ENCODE results near the gene NXN. TPM values are rescaled to one million over a fixed set of nuclear protein-coding genes. Genes with fewer than 3 reads are reported as not detected.
"Not testable (repeated sequence)": the region's sequence is repeated elsewhere in the genome, so short reads cannot be mapped to it uniquely, and the experiment has no call there.

The NXN gene
- polyA plus RNA-seq, 1 donor from 2014 or later, result 14.8 TPM

DNA sequence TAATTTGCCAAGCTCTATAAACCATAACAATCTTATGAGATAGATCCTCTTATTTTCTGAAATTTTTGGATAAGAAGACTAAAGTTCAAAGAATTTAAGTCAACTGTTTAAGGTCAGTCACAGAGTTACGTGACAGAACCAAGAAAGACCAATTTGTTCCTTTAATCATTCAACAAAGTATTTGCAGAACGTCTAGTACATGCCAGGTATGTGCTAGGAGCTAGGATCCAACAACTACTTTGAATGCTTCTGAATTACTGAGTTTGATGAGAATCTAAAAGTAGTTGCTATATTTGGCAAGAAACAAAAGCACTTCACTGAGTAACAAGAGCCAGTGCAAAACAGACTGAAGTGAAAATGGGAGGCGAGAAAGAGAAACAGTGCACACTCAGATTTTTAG lies 212.5 kb downstream of the NXN start:
- no peaks in the 10 kb centered on the region for H3K27me3 ChIP-seq (ENCODE audit: insufficient read depth, low read depth, low read length)
- no peaks in the 10 kb centered on the region for H3K9me3 ChIP-seq (ENCODE audit: low read length)
- H3K36me3 ChIP-seq (ENCODE audit: insufficient read depth, low read length), result peaks cover 6% of the 10 kb centered on the region
- no peaks in the 10 kb centered on the region for H4K20me1 ChIP-seq (ENCODE audit: insufficient read depth)
- no peak overlapping the region for H3K4me3 ChIP-seq (ENCODE audit: low read length)
- no peak overlapping the region for H3K9ac ChIP-seq (ENCODE audit: low read length)
- no peaks in the 10 kb centered on the region for H3K79me2 ChIP-seq (replicated peaks; ENCODE audit: insufficient read depth, low read length)
- no peaks in the 10 kb centered on the region for H3F3A ChIP-seq (ENCODE audit: insufficient read depth, low read length, poor library complexity, severe bottlenecking)
- H3K9me2 ChIP-seq (ENCODE audit: insufficient read depth, low read length), result no peaks in the 10 kb centered on the region
- H3K4me2 ChIP-seq (ENCODE audit: low read length), result no peak overlapping the region
- no peak overlapping the region for H3K27ac ChIP-seq (ENCODE audit: low read length)
- no peak overlapping the region for H2AFZ ChIP-seq (ENCODE audit: low read depth, low read length)
- no peak for TF ChIP-seq EP300 (conservative IDR thresholded peaks at IDR 0.05; ENCODE audit: poor library complexity, severe bottlenecking)
- no peak for TF ChIP-seq TAF1 (IDR thresholded peaks at IDR 0.05; ENCODE audit: low read depth)
- TF ChIP-seq, protein P1, sequence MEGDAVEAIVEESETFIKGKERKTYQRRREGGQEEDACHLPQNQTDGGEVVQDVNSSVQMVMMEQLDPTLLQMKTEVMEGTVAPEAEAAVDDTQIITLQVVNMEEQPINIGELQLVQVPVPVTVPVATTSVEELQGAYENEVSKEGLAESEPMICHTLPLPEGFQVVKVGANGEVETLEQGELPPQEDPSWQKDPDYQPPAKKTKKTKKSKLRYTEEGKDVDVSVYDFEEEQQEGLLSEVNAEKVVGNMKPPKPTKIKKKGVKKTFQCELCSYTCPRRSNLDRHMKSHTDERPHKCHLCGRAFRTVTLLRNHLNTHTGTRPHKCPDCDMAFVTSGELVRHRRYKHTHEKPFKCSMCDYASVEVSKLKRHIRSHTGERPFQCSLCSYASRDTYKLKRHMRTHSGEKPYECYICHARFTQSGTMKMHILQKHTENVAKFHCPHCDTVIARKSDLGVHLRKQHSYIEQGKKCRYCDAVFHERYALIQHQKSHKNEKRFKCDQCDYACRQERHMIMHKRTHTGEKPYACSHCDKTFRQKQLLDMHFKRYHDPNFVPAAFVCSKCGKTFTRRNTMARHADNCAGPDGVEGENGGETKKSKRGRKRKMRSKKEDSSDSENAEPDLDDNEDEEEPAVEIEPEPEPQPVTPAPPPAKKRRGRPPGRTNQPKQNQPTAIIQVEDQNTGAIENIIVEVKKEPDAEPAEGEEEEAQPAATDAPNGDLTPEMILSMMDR (IDR thresholded peaks at IDR 0.05; ENCODE audit: poor library complexity, severe bottlenecking), result no peak
- no peak for TF ChIP-seq RAD21 (conservative IDR thresholded peaks at IDR 0.05)
- TF ChIP-seq EZH2 (IDR thresholded peaks at IDR 0.05; ENCODE audit: borderline replicate concordance, insufficient read depth, low read length, poor library complexity, severe bottlenecking), result no peak
- TF ChIP-seq SMC3 (conservative IDR thresholded peaks at IDR 0.05; ENCODE audit: poor library complexity), result no peak

DNA sequence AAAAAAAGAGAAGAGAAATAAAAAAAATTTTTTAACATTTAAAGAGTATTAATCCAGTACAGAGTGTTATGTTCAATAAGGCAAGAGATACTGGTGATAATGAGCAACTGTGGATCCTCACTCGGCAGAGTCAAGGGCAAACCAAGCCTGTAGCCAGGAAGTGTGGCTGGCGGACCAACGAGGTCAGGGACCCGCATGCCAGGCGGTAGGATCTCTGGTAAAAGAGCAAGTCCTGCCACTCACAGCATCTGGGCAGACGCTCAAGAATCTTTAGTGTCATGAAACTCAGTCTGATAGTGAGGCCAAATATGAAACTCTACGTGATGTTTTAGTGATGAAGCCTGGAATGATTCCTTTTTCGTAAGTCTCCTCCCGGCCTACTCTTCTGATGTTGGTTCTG lies 219.2 kb downstream of the NXN start:
- Histone ChIP-seq H3K79me2 (replicated peaks; ENCODE audit: insufficient read depth, low read length) (no peaks in the 10 kb centered on the region), H3K27me3 (ENCODE audit: insufficient read depth, low read depth, low read length) (no peaks in the 10 kb centered on the region), H2AFZ (ENCODE audit: low read depth, low read length) (no peak overlapping the region), H3K4me3 (ENCODE audit: low read length) (no peak overlapping the region), H3K9me3 (ENCODE audit: low read length) (no peaks in the 10 kb centered on the region), H3F3A (ENCODE audit: insufficient read depth, low read length, poor library complexity, severe bottlenecking) (no peaks in the 10 kb centered on the region), H3K27ac (ENCODE audit: low read length) (no peak overlapping the region), H4K20me1 (ENCODE audit: insufficient read depth) (no peaks in the 10 kb centered on the region), H3K4me2 (ENCODE audit: low read length) (no peak overlapping the region), H3K9me2 (ENCODE audit: insufficient read depth, low read length) (no peaks in the 10 kb centered on the region), H3K9ac (ENCODE audit: low read length) (no peak overlapping the region), H3K36me3 (ENCODE audit: insufficient read depth, low read length) (no peaks in the 10 kb centered on the region)
- TF ChIP-seq MXI1 (conservative IDR thresholded peaks at IDR 0.05; ENCODE audit: poor library complexity, severe bottlenecking), result no peak
- no peak for TF ChIP-seq TAF1 (IDR thresholded peaks at IDR 0.05; ENCODE audit: low read depth)
- no peak for TF ChIP-seq RAD21 (conservative IDR thresholded peaks at IDR 0.05)
- no peak for TF ChIP-seq EZH2 (IDR thresholded peaks at IDR 0.05; ENCODE audit: borderline replicate concordance, insufficient read depth, low read length, poor library complexity, severe bottlenecking)

DNA sequence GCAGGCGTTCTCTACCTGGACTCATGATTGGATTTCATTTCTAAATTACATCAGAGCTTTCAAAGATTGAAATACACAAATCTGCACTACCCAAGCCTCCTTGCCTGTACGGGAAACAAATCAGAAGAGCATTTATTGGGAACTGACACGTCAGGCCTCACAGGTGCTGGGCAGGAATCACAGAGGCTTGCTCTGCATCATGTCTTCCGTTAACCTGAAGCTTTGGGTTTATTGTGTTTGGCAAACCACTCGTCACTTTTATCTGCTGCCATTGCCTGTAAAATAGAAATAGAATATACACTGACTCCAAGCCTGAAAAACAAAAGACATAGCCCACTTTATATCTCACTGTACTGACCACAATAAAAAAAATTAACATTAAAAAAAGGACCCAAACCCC lies 219.6 kb downstream of the NXN start:
- H3K27me3 ChIP-seq (ENCODE audit: insufficient read depth, low read depth, low read length), result no peaks in the 10 kb centered on the region
- no peak overlapping the region for H3K4me2 ChIP-seq (ENCODE audit: low read length)
- no peaks in the 10 kb centered on the region for H3K9me2 ChIP-seq (ENCODE audit: insufficient read depth, low read length)
- H3K9ac ChIP-seq (ENCODE audit: low read length), result no peak overlapping the region
- no peak overlapping the region for H3K4me3 ChIP-seq (ENCODE audit: low read length)
- no peaks in the 10 kb centered on the region for H3K9me3 ChIP-seq (ENCODE audit: low read length)
- no peaks in the 10 kb centered on the region for H4K20me1 ChIP-seq (ENCODE audit: insufficient read depth)
- TF ChIP-seq, protein P1 (IDR thresholded peaks at IDR 0.05; ENCODE audit: poor library complexity, severe bottlenecking), result no peak
- TF ChIP-seq MXI1 (conservative IDR thresholded peaks at IDR 0.05; ENCODE audit: poor library complexity, severe bottlenecking), result no peak
- no peak for TF ChIP-seq POLR2AphosphoS5 (IDR thresholded peaks at IDR 0.05)
- TF ChIP-seq TAF1 (IDR thresholded peaks at IDR 0.05; ENCODE audit: low read depth), result no peak
- TF ChIP-seq EP300 (conservative IDR thresholded peaks at IDR 0.05; ENCODE audit: poor library complexity, severe bottlenecking), result no peak
- no peak for TF ChIP-seq RAD21 (conservative IDR thresholded peaks at IDR 0.05)
- no peak for TF ChIP-seq SMC3 (conservative IDR thresholded peaks at IDR 0.05; ENCODE audit: poor library complexity)
- no peak for TF ChIP-seq EZH2 (IDR thresholded peaks at IDR 0.05; ENCODE audit: borderline replicate concordance, insufficient read depth, low read length, poor library complexity, severe bottlenecking)
- TF ChIP-seq, protein P2, sequence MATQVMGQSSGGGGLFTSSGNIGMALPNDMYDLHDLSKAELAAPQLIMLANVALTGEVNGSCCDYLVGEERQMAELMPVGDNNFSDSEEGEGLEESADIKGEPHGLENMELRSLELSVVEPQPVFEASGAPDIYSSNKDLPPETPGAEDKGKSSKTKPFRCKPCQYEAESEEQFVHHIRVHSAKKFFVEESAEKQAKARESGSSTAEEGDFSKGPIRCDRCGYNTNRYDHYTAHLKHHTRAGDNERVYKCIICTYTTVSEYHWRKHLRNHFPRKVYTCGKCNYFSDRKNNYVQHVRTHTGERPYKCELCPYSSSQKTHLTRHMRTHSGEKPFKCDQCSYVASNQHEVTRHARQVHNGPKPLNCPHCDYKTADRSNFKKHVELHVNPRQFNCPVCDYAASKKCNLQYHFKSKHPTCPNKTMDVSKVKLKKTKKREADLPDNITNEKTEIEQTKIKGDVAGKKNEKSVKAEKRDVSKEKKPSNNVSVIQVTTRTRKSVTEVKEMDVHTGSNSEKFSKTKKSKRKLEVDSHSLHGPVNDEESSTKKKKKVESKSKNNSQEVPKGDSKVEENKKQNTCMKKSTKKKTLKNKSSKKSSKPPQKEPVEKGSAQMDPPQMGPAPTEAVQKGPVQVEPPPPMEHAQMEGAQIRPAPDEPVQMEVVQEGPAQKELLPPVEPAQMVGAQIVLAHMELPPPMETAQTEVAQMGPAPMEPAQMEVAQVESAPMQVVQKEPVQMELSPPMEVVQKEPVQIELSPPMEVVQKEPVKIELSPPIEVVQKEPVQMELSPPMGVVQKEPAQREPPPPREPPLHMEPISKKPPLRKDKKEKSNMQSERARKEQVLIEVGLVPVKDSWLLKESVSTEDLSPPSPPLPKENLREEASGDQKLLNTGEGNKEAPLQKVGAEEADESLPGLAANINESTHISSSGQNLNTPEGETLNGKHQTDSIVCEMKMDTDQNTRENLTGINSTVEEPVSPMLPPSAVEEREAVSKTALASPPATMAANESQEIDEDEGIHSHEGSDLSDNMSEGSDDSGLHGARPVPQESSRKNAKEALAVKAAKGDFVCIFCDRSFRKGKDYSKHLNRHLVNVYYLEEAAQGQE (IDR thresholded peaks at IDR 0.05; ENCODE audit: borderline replicate concordance), result no peak
- no peaks in the 10 kb centered on the region for H3F3A ChIP-seq (ENCODE audit: insufficient read depth, low read length, poor library complexity, severe bottlenecking)
- no peaks in the 10 kb centered on the region for H3K36me3 ChIP-seq (ENCODE audit: insufficient read depth, low read length)
- H3K79me2 ChIP-seq (replicated peaks; ENCODE audit: insufficient read depth, low read length), result no peaks in the 10 kb centered on the region
- no peak overlapping the region for H2AFZ ChIP-seq (ENCODE audit: low read depth, low read length)
- H3K27ac ChIP-seq (ENCODE audit: low read length), result no peak overlapping the region

DNA sequence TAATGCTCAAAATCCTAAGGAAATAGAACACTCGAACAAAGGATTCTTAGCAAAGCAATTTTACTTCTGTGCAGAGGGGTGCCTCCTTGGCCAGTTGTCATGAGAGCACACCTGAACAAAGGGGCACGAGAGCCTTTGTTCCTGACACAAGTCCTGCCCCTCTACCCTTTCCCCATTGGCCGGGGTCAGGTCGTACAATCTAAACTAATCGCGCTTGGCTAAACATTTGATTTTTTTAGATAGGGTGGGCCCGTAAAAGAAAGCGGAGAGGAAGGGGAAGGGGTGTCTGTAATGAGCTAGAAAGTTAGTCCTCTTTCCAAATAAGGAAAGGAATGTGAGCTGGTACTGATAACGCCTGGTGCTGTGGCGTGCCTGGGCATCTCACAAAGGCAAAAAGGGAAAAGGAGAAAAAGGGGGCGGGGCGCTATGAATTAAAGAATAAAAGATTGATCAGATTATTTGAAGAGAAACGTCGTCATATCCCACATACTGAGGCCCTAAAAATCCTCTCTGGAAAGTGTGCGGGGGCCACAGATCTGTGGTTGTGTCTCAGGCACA lies 223.5 kb downstream of the NXN start:
- not testable (repeated sequence) for H3K9ac ChIP-seq (ENCODE audit: low read length); H3K36me3 ChIP-seq (ENCODE audit: insufficient read depth, low read length); H3K9me2 ChIP-seq (ENCODE audit: insufficient read depth, low read length); H3K9me3 ChIP-seq (ENCODE audit: low read length); H4K20me1 ChIP-seq (ENCODE audit: insufficient read depth); H2AFZ ChIP-seq (ENCODE audit: low read depth, low read length); H3K79me2 ChIP-seq (replicated peaks; ENCODE audit: insufficient read depth, low read length); H3K27ac ChIP-seq (ENCODE audit: low read length); H3K27me3 ChIP-seq (ENCODE audit: insufficient read depth, low read depth, low read length); H3F3A ChIP-seq (ENCODE audit: insufficient read depth, low read length, poor library complexity, severe bottlenecking); H3K4me2 ChIP-seq (ENCODE audit: low read length); H3K4me3 ChIP-seq (ENCODE audit: low read length)
